Stomach smooth muscle (tissue), 2 donors: ENCODE results near the gene PACRG.

Experiments used
- H3K27ac ChIP-seq: one replicate; pipeline ENCODE4 v1.7.0; 2013; ENCODE audit warnings: mild to moderate bottlenecking, low read length, inconsistent platforms
- H3K27me3 ChIP-seq, 2 donors: one replicate each; pipeline ENCODE4 v1.7.0; 2013; ENCODE audit warnings: low read length in 2 of 2; ENCODE audit not compliant: insufficient read depth in 2 of 2, control insufficient read depth in 1 of 2
- H3K36me3 ChIP-seq, 2 donors: one replicate each; pipeline ENCODE4 v1.7.0; 2013; ENCODE audit warnings: low read length in 2 of 2; ENCODE audit not compliant: control insufficient read depth in 2 of 2, insufficient read depth in 2 of 2
- H3K4me1 ChIP-seq: one replicate; pipeline ENCODE4 v1.7.0; 2013; ENCODE audit warnings: low read length; ENCODE audit not compliant: control insufficient read depth, insufficient read depth
- H3K4me3 ChIP-seq, 2 donors: one replicate each; pipeline ENCODE4 v1.7.0; 2013; ENCODE audit warnings: low read length in 2 of 2
- H3K9ac ChIP-seq, 2 donors: one replicate each; pipeline ENCODE4 v1.7.0; 2013; ENCODE audit warnings: low read length in 2 of 2, mild to moderate bottlenecking in 1 of 2
- H3K9me3 ChIP-seq, 2 donors: one replicate each; pipeline ENCODE4 v1.7.0; 2013; ENCODE audit warnings: low read length in 2 of 2; ENCODE audit not compliant: control insufficient read depth in 2 of 2
- donor health status: healthy.
- donor health status: Pancreatic carcinoma.

Gene PACRG

DNA sequence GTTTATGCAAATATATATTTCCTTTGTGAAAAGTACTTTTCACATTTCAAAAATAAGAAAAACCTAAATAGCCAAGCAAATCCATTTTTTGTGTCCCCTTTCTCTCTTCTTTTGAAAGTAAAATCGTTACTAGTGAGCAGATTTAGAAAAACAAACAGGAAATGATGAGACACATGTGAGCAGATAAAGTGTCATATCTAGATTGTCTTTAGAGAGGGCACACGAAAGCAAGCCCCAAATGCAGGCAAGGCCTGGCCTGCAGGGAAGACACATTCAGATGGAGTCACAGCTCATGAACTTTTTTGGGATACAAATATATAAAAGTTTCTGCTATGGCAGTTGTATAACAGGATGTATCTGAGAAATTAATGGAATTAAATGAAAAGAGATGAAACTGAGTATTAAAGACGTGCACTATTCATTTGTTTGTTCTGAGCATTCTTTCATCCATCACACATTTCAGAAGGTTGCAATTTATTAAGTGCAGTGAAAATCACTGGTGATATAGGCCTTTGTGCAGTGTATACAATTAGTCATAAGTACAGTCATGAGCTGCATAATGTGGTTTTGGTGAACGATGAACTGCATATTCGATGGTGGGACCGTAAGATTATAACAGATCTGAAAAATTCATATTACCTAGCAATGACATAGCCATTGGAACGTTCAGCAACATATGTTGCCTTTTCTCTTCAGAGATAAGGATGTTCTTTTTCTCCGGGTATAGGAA is 101.4 kb downstream of the PACRG start:
- Histone ChIP-seq H3K27me3 (no peaks in the 10 kb centered on the region), H3K27ac (no peak overlapping the region), H3K9me3 (peaks cover 0 to 3% of the 10 kb centered on the region in 2 donors), H3K36me3 (no peaks in the 10 kb centered on the region), H3K9ac (no peak overlapping the region), H3K4me3 (no peak overlapping the region), H3K4me1 (no peaks in the 10 kb centered on the region)

DNA sequence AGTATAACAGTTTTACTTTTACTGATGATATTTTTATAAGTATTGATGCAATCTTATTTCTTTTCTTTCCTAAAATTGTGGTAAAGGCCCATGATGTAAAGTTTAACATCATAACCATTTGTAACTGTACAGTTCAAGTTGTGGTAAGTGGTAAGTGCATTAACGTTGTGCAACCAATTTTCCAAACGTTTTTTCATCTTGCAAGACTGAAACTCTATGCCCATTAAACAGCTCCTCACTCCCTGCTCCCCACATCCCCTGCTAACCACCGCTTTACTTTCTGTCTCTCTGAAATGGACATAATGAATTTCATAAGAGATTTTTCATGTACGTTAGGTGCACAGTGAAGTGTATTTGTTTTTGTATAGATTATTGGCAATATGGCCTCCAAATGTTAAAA is 106.0 kb downstream of the PACRG start:
- Histone ChIP-seq H3K27me3 (no peaks in the 10 kb centered on the region), H3K36me3 (no peaks in the 10 kb centered on the region), H3K27ac (no peak overlapping the region), H3K9ac (no peak overlapping the region), H3K4me1 (no peaks in the 10 kb centered on the region), H3K4me3 (no peak overlapping the region), H3K9me3 (peaks cover 0 to 3% of the 10 kb centered on the region in 2 donors)

- H3K27me3 ChIP-seq = no peaks in the 10 kb centered on the region
- no peak overlapping the region for H3K9ac ChIP-seq
- H3K4me3 ChIP-seq = no peak overlapping the region
- no peaks in the 10 kb centered on the region for H3K36me3 ChIP-seq
- H3K27ac ChIP-seq = no peak overlapping the region
- H3K4me1 ChIP-seq = no peaks in the 10 kb centered on the region
- H3K9me3 ChIP-seq = no peaks in the 10 kb centered on the region
Measured at GRCh38 chr6:162845972-162846371, 118.2 kb downstream of the PACRG start.

DNA sequence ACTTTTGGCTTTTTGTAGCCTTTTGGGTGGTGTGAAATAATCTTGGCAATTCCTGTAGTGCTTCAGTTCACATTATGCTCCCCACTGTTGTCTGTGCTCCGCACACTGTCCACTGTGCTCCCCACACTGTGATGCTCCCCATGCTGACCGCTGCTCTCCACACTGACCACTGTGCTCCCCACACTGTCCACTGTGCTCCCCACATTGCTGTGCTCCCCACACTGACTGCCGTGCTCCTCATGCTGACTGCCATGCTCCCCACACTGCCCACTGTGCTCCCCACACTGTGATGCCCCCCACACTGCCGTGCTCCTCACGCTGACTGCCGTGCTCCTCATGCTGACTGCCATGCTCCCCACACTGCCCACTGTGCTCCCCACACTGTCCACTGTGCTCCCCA is 118.9 kb downstream of the PACRG start:
- Histone ChIP-seq H3K27ac (no peak overlapping the region), H3K4me3 (no peak overlapping the region), H3K9ac (no peak overlapping the region), H3K27me3 (no peaks in the 10 kb centered on the region), H3K9me3 (no peaks in the 10 kb centered on the region), H3K4me1 (no peaks in the 10 kb centered on the region), H3K36me3 (no peaks in the 10 kb centered on the region)

GRCh38 chr6:162849269-162849668 is 121.5 kb downstream of the PACRG start:
- Histone ChIP-seq H3K4me3 (no peak overlapping the region), H3K27ac (no peak overlapping the region), H3K36me3 (no peaks in the 10 kb centered on the region), H3K27me3 (no peaks in the 10 kb centered on the region), H3K9ac (no peak overlapping the region), H3K9me3 (no peaks in the 10 kb centered on the region), H3K4me1 (no peaks in the 10 kb centered on the region)

- H3K36me3 ChIP-seq = no peaks in the 10 kb centered on the region
- H3K9ac ChIP-seq = no peak overlapping the region
- H3K27ac ChIP-seq = no peak overlapping the region
- no peak overlapping the region for H3K4me3 ChIP-seq
- peaks cover 2% of the 10 kb centered on the region for H3K4me1 ChIP-seq
- H3K27me3 ChIP-seq = no peaks in the 10 kb centered on the region
- no peaks in the 10 kb centered on the region for H3K9me3 ChIP-seq
Measured at GRCh38 chr6:162852192-162852591, 124.4 kb downstream of the PACRG start.

DNA sequence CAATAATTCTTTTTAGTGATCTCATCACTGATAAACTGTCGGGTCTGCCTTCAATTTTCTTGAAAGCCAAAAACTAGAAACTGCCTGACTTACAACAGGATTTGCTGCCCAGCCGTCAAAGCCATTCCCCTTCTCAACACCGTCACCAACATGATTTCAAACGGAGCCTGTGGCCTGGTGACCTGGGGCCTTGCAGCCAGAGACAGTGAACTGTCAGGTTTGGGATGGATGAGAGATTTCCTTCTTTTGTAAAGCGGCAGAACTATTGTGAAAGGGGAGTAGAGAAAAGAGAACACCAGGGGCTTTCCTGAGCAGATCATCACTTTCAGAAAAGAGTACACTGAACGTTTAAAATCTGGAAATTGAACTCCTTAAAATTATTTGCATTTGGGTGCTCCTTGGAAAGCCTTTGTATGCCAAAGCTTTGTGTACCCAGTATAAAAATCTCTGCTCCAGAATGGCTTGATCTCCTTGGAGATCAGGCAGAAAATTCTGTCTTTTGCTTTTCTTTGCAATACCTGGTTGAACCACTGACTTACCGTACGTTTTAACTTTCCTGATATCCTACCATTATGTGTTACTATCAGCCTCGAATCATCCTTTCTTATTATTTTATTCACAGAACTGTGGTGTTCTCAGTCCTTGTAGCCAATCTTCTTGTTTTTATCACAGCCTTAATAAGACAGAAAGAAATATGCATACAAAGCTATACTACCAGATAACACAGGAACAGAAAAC is 125.2 kb downstream of the PACRG start:
- Histone ChIP-seq H3K4me3 (no peak overlapping the region), H3K27me3 (no peaks in the 10 kb centered on the region), H3K27ac (no peak overlapping the region)

GRCh38 chr6:162854228-162854627 is 126.5 kb downstream of the PACRG start:
- Histone ChIP-seq H3K27ac (no peak overlapping the region), H3K4me1 (peaks cover 2% of the 10 kb centered on the region), H3K9ac (no peak overlapping the region), H3K36me3 (no peaks in the 10 kb centered on the region), H3K9me3 (no peaks in the 10 kb centered on the region), H3K4me3 (no peak overlapping the region), H3K27me3 (no peaks in the 10 kb centered on the region)

More for the DNA sequence above, 125.2 kb downstream of the PACRG start:
- H3K4me1 ChIP-seq = peaks cover 2% of the 10 kb centered on the region
- no peak overlapping the region for H3K9ac ChIP-seq
- H3K36me3 ChIP-seq = no peaks in the 10 kb centered on the region
- no peaks in the 10 kb centered on the region for H3K9me3 ChIP-seq

- no peak overlapping the region for H3K4me3 ChIP-seq
- H3K36me3 ChIP-seq = no peaks in the 10 kb centered on the region
- H3K4me1 ChIP-seq = peaks cover 2% of the 10 kb centered on the region
- H3K9ac ChIP-seq = no peak overlapping the region
- H3K27me3 ChIP-seq = no peaks in the 10 kb centered on the region
- H3K27ac ChIP-seq = no peak overlapping the region
- no peaks in the 10 kb centered on the region for H3K9me3 ChIP-seq
Measured at GRCh38 chr6:162854734-162855191, 127.0 kb downstream of the PACRG start.

DNA sequence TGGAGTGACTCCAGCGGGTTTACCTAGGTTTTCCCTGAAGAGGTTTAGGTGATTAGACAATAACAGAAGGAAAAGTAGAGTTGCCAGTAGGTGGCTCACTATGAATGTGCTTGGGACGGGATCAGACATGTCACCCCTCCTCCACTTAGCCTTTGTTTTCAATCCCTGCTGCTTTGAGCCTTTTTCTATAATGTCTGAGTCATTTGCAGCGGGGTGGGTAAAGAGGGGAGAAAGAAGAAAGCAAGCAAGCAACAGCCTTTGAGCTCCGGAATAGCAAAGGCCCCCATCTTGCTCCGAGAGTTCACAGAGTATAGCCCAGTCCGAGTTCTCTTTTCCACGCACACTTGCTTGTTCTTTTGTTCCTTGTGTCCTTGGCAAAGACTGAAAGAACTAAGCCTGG is 129.1 kb downstream of the PACRG start:
- peaks cover 2% of the 10 kb centered on the region for H3K4me1 ChIP-seq
- H3K27me3 ChIP-seq = no peaks in the 10 kb centered on the region
- H3K27ac ChIP-seq = no peak overlapping the region
- H3K4me3 ChIP-seq = peak overlapping the region; percentile 35 to 70
- no peaks in the 10 kb centered on the region for H3K9me3 ChIP-seq
- H3K9ac ChIP-seq = peak overlapping the region; percentile 30 to 69
- H3K36me3 ChIP-seq = no peaks in the 10 kb centered on the region

GRCh38 chr6:162857326-162857725 is 129.6 kb downstream of the PACRG start:
- peaks cover 2% of the 10 kb centered on the region for H3K4me1 ChIP-seq
- no peaks in the 10 kb centered on the region for H3K9me3 ChIP-seq
- peak overlapping the region; percentile 35 to 70 for H3K4me3 ChIP-seq
- H3K9ac ChIP-seq = peak overlapping the region; percentile 30 to 69
- H3K27ac ChIP-seq = no peak overlapping the region
- no peaks in the 10 kb centered on the region for H3K36me3 ChIP-seq
- H3K27me3 ChIP-seq = no peaks in the 10 kb centered on the region
